HUDEP-2 (cell line): ENCODE measurements around the gene FGD6.

Experiments
- DNase-seq, 76 experiments: peaks; one replicate each; lab custom pipeline; 2025; ENCODE audit not compliant: unreplicated experiment in 76 of 76; lab: John Stamatoyannopoulos, UW

Gene FGD6

DNA sequence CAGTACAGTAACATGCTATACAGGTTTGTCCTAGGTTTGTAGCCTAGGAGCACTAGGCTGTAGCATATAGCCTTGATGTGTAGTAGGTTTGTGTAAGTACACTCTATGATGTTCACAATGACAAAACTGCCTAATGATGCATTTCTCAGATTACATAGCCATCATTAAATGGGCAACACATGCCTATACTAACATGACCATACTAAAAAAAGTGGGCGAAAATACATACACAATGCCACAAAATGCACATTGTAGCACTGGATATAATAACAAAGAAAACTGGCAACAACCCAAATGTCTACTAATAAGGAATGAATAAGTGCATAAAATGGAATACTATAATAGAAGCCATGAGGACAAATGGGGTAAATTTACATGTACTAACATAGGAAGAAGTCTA is 182.5 kb downstream of the FGD6 start:
- no peak for DNase-seq
